Measurements from ENCODE around the gene FGFR2. TPM values are rescaled to one million over a fixed set of nuclear protein-coding genes. Genes with fewer than 3 reads are reported as not detected.

The FGFR2 gene
- total RNA-seq, 3 donors from 2014 or later = 31.8 to 62.8 (median 44.3) TPM

GRCh38 chr10:121478556-121478955 lies 119.7 kb downstream of the FGFR2 start:
- H3K4me1 ChIP-seq = no peaks in the 10 kb centered on the region
- H3K27me3 ChIP-seq = no peaks in the 10 kb centered on the region
- no peak overlapping the region for H3K4me3 ChIP-seq
- intact Hi-C loops (cut with DNase I; ENCODE audit: low total_unique reads) = no loop called here
- DNase-seq (ENCODE audit: low spot score in 2 of 2) = no peak
- no peaks in the 10 kb centered on the region for H3K36me3 ChIP-seq
- H3K9me3 ChIP-seq = no peaks in the 10 kb centered on the region
- H3K27ac ChIP-seq = no peak overlapping the region
- TF ChIP-seq POLR2AphosphoS5 (IDR thresholded peaks at IDR 0.05) (no peak), POLR2A (IDR thresholded peaks at IDR 0.05) (no peak)
- TF ChIP-seq, protein P1, sequence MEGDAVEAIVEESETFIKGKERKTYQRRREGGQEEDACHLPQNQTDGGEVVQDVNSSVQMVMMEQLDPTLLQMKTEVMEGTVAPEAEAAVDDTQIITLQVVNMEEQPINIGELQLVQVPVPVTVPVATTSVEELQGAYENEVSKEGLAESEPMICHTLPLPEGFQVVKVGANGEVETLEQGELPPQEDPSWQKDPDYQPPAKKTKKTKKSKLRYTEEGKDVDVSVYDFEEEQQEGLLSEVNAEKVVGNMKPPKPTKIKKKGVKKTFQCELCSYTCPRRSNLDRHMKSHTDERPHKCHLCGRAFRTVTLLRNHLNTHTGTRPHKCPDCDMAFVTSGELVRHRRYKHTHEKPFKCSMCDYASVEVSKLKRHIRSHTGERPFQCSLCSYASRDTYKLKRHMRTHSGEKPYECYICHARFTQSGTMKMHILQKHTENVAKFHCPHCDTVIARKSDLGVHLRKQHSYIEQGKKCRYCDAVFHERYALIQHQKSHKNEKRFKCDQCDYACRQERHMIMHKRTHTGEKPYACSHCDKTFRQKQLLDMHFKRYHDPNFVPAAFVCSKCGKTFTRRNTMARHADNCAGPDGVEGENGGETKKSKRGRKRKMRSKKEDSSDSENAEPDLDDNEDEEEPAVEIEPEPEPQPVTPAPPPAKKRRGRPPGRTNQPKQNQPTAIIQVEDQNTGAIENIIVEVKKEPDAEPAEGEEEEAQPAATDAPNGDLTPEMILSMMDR (IDR thresholded peaks at IDR 0.05) = no peak

DNA sequence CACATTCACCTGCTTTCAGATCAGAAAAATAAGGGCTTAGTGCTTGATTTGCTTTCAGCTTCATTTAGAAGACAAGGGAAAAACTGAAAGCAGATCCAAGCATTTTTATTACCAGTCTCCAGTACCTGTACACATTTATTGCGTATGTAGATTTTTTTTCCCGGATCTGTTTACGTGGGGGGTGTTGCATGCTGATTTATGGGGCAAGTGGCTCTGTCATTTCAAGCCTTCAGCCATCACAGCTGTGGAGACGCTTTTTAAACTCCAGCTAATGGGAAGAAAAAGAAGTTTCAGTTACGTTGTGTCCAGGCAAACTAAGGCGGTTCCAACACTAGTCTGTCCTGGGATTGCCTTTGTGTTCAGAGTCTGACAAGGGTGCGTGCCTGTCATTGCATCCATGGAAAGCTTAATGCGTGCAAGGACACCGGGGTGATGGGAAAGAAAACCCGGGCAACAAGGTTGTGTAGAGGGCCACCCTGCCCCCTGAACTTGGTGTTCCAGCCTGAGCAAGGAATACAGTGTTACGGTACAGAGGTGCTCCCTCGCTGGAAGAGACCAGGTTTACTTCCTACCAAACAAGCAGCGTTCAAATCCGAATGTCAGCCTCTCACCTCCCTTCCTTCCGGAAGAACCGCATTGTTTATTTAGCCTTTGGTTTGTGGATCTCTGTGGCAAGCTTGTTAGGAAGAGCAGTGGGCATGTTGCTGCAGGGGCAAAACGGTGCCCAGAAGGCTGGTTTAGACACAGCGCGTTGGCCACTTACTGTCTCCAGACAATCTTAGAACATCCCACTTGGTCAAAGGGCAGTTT lies 128.2 kb downstream of the FGFR2 start:
- intact Hi-C loops (cut with DNase I; ENCODE audit: low total_unique reads) = loop anchor here (5.0 kb wide), 1 partner anchor 502 kb away; no protein-coding TSS in a partner anchor
- Histone ChIP-seq H3K9me3 (no peaks in the 10 kb centered on the region), H3K4me3 (no peak overlapping the region), H3K36me3 (no peaks in the 10 kb centered on the region), H3K4me1 (no peaks in the 10 kb centered on the region), H3K27ac (no peak overlapping the region), H3K27me3 (no peaks in the 10 kb centered on the region)
- TF ChIP-seq POLR2A (IDR thresholded peaks at IDR 0.05) = no peak
- TF ChIP-seq, protein P1 (IDR thresholded peaks at IDR 0.05) = no peak
- TF ChIP-seq POLR2AphosphoS5 (IDR thresholded peaks at IDR 0.05) = no peak
- no peak for DNase-seq (ENCODE audit: low spot score in 2 of 2)

DNA sequence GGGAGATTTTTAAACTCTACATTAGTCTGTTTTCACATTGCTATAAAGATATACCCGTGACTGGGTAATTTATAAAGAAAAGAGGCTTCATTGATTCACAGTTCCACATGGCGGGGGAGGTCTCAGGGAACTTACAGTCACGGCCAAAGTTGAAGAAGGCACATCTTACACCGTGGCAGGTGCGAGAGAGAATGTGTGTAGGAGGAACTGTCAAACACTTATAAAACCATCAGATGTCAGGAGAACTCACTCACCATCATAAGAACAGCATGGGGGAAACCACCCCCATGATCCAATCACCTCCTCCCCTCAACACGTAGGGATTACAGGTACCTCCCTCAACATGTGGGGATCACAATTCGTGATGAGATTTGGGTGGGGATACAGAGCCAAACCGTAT lies 129.5 kb downstream of the FGFR2 start:
- Histone ChIP-seq H3K36me3 (no peaks in the 10 kb centered on the region), H3K4me1 (no peaks in the 10 kb centered on the region), H3K27me3 (no peaks in the 10 kb centered on the region), H3K4me3 (no peak overlapping the region), H3K27ac (no peak overlapping the region), H3K9me3 (no peaks in the 10 kb centered on the region)
- intact Hi-C loops (cut with DNase I; ENCODE audit: low total_unique reads) = no loop called here
- no peak for DNase-seq (ENCODE audit: low spot score in 2 of 2)
- TF ChIP-seq, protein P1 (IDR thresholded peaks at IDR 0.05) = no peak
- TF ChIP-seq POLR2AphosphoS5 (IDR thresholded peaks at IDR 0.05) (no peak), POLR2A (IDR thresholded peaks at IDR 0.05) (no peak)

DNA sequence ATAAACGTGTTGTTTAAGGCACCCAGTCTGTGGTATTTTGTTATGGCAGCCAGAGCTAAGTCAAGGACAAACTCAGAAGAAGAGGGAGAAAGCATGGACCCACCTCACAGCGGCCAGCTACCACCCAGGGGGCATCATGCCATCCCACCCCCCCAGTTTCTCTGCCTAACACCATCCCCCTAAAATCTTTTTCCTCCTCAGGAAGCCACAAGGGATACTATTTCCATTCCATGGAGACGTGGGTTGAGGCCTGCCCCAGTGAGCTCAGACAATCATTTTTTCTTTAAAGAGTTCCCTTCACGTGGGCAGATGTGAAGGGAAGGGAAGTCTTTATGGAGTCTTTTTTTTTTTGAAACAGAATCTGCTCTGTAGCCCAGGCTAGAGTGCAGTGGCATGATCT lies 131.8 kb downstream of the FGFR2 start:
- TF ChIP-seq POLR2A (IDR thresholded peaks at IDR 0.05) (no peak), POLR2AphosphoS5 (IDR thresholded peaks at IDR 0.05) (no peak)
- TF ChIP-seq, protein P1 (IDR thresholded peaks at IDR 0.05) = no peak
- Histone ChIP-seq H3K27ac (no peak overlapping the region), H3K9me3 (no peaks in the 10 kb centered on the region), H3K27me3 (no peaks in the 10 kb centered on the region), H3K4me3 (no peak overlapping the region), H3K4me1 (no peaks in the 10 kb centered on the region), H3K36me3 (no peaks in the 10 kb centered on the region)
- intact Hi-C loops (cut with DNase I; ENCODE audit: low total_unique reads) = no loop called here
- no peak for DNase-seq (ENCODE audit: low spot score in 2 of 2)

DNA sequence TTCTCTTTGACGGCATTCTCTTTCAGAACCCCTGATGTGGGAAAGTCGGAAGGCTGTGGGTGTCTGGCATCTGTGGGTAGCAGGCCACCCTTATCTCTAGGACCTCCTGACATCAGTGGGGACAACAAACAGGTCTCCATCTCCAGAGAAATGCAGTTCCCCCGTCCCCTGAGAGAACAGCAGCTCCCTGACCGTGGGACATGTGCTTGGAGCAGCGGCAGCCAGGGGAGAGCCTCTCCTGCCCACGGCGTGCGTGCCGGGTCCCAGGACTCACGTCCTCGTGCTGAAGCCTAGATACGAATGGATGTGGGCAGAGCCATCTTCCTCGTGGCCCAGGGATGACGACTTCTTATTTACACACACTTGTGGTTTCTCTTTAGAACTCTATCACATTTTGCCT lies 133.0 kb downstream of the FGFR2 start:
- no peak for DNase-seq (ENCODE audit: low spot score in 2 of 2)
- Histone ChIP-seq H3K4me1 (no peaks in the 10 kb centered on the region), H3K27ac (no peak overlapping the region), H3K27me3 (no peaks in the 10 kb centered on the region), H3K9me3 (no peaks in the 10 kb centered on the region), H3K4me3 (no peak overlapping the region), H3K36me3 (no peaks in the 10 kb centered on the region)
- TF ChIP-seq, protein P1 (IDR thresholded peaks at IDR 0.05) = no peak
- TF ChIP-seq POLR2AphosphoS5 (IDR thresholded peaks at IDR 0.05) (no peak), POLR2A (IDR thresholded peaks at IDR 0.05) (no peak)
- intact Hi-C loops (cut with DNase I; ENCODE audit: low total_unique reads) = no loop called here

All from breast epithelium (tissue), 4 donors.